SU-DHL-6 (cell line): Measurements from ENCODE around the gene ARHGAP4.

ENCODE experiments used
- EZH2phosphoT487 ChIP-seq: fragments of 200-600 bp; sonication (generic), shearing (Covaris generic); conservative IDR thresholded peaks from 2 replicates; pipeline ENCODE4 v1.6.1; 2018; ENCODE audit warnings: mild to moderate bottlenecking, antibody characterized with exemption, low read length, moderate library complexity, mixed read lengths
- TF ChIP-seq, protein P1 (sequence below): fragments of 200-600 bp; sonication (generic); IDR thresholded peaks from one replicate; pipeline ENCODE4 v1.5.1; 2017; ENCODE audit warnings: antibody characterized with exemption, mild to moderate bottlenecking, low read length, moderate library complexity; ENCODE audit not compliant: insufficient read depth, poor library complexity, severe bottlenecking

- TF ChIP-seq, protein P1, sequence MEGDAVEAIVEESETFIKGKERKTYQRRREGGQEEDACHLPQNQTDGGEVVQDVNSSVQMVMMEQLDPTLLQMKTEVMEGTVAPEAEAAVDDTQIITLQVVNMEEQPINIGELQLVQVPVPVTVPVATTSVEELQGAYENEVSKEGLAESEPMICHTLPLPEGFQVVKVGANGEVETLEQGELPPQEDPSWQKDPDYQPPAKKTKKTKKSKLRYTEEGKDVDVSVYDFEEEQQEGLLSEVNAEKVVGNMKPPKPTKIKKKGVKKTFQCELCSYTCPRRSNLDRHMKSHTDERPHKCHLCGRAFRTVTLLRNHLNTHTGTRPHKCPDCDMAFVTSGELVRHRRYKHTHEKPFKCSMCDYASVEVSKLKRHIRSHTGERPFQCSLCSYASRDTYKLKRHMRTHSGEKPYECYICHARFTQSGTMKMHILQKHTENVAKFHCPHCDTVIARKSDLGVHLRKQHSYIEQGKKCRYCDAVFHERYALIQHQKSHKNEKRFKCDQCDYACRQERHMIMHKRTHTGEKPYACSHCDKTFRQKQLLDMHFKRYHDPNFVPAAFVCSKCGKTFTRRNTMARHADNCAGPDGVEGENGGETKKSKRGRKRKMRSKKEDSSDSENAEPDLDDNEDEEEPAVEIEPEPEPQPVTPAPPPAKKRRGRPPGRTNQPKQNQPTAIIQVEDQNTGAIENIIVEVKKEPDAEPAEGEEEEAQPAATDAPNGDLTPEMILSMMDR: no peak
- no peak for TF ChIP-seq EZH2phosphoT487
Measured at GRCh38 chrX:153973127-153974002, 47.3 kb upstream of the ARHGAP4 start.
